GM21825 (cell line): ENCODE results near the gene ADGRG1.
"Not testable (repeated sequence)": the region's sequence is repeated elsewhere in the genome, so short reads cannot be mapped to it uniquely, and the experiment has no call there.

Source experiments
- ATAC-seq: cut with Tn5 transposase; IDR thresholded peaks from one replicate; pipeline ENCODE4 v1.9.1; 2021; ENCODE audit warnings: mild to moderate bottlenecking, moderate library complexity; ENCODE audit not compliant: unreplicated experiment

The ADGRG1 gene

GRCh38 chr16:57628008-57628781, at the start of gene ADGRG1:
TSS of gene ADGRG1 (plus strand) at chr16:57628630. CDS start at chr16:57650288, 21,658 bp downstream.
- no peak for ATAC-seq

DNA sequence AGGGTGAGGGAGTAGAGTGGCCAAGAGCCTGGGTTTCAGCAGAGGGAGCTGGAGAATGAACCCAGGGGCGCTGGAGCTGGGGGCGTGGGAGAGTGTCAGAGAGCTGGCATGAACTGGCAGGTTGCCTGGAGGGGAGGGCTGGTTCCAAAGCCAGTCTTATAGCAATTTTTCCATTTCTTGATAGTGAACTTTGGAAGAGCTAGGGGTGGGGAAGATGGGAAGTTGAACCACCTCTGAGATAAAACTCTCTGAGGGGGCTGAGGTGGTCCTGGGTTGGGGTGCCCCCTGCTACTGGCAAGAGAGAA, 49.1 kb upstream of the ADGRG1 start:
- no peak for ATAC-seq

DNA sequence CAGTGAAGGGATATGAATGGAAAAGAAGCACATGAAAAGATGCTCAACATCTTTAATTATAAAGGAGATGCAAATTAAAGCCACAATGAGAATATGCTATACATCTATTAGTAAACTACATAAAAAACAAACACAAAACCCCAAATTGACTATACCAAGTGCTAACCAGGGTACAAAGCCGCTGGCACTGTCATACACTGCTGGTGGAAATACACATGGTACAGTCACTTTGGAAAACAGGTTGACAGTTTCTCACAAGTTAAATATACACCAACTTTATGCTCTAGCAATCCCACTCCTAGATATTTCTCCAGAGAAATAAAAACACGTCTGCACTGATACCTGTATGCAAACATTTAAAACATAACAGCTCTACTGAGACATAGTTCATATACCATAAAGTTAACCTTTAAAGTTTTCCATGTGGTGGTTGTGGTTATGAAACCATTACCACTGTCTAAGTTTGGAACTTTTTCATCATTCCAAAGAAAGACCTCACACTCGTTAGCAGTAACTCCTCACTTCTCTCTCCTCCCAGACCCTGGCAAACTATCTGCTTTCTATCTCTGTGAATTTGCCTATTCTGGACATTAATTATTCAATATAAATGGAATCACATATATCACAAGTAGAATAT, 43.3 kb upstream of the ADGRG1 start:
- no peak for ATAC-seq

DNA sequence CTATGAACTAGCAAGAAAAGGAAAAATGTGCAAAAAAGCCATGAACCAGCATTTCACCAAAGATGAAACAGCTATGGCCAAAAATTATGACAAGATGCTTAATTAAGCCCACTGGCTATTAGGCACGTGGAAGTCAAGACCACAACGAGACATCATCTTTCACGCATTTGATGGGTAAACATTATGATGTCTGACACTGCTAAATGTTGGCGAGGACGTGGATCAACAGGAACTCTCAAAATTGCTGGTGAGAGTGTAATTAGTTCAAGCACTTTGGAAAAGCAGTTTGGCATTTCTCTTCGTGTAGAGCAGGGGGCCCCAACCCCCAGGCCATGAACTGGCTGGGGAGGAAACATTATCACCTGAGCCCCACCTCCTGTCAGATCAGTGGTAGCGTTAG, 39.6 kb upstream of the ADGRG1 start:
- ATAC-seq: no peak

DNA sequence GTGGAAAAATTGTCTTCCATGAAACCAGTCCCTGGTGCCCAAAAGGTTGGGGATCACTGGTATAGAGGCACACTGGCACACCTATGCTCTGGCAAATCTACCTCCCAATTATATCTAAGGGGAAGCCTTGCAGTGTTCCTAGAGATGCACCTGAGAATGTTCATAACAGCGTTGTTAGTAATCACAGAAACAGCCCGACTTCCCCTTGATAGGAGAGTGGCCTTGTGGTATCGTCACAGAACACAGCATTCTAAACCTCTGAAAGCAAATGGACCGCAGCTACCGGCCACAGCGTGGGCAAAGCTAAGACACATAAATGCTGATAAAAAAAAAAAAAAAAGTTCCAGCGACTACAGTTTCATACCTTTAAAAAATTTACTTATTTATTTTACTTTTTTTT, 39.1 kb upstream of the ADGRG1 start:
- ATAC-seq: no peak

GRCh38 chr16:57590654-57591085, 37.8 kb upstream of the ADGRG1 start:
- ATAC-seq: peak; percentile 4

GRCh38 chr16:57591086-57591869, 37.2 kb upstream of the ADGRG1 start:
- ATAC-seq: peak; percentile 62

GRCh38 chr16:57591870-57592485, 36.5 kb upstream of the ADGRG1 start:
- no peak for ATAC-seq

DNA sequence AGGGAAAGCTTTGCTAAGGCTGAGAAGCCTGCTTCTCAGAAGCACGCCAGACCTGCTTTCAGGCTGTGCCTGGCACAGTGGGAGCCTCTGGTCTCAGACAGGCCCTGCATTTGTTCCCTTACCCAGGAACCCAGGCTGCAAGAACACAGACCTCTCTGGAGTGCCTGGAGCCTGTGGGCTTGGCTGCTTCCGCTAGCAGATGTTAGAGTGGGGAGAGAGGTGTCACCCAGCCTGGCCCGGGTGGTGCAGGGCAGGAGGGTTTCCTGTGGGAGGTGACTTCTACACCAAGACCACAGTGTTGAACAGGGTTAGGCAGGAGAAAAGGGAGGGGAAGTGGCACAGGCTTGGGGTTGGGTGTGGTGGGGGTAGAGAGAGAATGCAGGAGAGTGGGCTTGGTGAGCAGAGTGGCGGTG, 35.8 kb upstream of the ADGRG1 start:
- no peak for ATAC-seq

DNA sequence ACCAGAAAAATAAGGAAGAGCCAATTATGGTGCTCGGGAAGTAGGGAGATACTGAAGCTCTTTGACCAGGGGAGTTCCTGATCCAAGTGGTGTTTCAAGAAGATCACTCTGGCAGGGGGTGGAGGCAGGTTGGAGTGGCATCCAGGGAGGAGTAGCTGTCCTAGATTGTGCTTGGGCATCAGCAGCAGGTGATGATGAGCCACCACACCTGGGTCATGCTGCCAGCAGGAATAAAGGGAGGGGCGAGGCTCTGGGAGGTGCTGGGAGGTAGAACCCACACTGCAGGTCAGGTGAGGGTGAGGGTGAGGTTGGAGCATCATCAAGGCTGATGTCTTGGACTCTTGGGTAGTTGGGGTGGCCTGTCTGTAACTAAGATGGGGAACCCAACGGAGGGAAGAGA, 35.4 kb upstream of the ADGRG1 start:
- ATAC-seq: no peak

GRCh38 chr16:57593990-57594389, 34.4 kb upstream of the ADGRG1 start:
- no peak for ATAC-seq

DNA sequence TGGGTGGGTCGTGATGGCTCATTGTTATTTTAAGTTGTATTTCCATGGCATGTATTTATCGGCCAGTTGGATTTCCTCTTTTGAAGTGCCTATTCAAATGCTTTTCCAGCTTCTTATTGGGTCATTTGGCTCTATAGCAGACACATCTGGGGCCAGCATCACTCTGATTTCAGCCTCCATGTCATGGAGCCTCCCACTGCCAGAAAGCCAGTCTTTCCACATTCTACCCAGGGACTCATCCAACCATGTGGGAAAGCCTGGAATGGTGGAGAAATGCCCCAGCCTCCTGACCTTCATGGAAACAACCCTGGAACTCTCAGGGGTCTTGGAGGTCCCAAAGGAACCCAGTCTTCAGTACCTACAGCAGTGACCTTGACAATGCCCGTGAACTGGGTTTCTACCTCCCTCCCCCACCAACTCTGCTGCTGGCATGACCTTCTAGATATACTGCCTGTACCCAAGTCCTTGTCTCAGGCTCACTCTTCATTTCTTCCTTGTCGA, 33.8 kb upstream of the ADGRG1 start:
- no peak for ATAC-seq

- not testable (repeated sequence) for ATAC-seq
These were observed 32.2 kb upstream of the ADGRG1 start for GRCh38 chr16:57596234-57596633.

DNA sequence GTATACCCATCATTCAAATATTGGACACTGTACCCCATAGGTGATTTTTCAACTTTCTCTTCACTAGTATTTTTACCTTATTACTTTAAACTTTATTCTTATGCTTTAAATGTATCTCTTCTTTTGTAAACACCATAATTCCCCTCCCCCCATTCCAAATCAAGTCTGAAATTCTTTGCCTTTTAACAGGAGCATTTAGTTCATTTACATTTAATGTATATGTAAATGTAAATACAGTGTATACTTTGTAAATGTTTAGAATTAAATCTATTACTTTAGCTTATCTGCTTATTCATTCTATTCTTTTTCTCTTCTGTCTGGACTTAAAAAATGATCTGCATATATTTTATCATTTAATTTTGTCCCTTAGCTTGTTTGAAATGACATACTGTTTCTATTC, 30.0 kb upstream of the ADGRG1 start:
- no peak for ATAC-seq

- ATAC-seq: no peak
These were observed 28.2 kb upstream of the ADGRG1 start for GRCh38 chr16:57600048-57600835.

DNA sequence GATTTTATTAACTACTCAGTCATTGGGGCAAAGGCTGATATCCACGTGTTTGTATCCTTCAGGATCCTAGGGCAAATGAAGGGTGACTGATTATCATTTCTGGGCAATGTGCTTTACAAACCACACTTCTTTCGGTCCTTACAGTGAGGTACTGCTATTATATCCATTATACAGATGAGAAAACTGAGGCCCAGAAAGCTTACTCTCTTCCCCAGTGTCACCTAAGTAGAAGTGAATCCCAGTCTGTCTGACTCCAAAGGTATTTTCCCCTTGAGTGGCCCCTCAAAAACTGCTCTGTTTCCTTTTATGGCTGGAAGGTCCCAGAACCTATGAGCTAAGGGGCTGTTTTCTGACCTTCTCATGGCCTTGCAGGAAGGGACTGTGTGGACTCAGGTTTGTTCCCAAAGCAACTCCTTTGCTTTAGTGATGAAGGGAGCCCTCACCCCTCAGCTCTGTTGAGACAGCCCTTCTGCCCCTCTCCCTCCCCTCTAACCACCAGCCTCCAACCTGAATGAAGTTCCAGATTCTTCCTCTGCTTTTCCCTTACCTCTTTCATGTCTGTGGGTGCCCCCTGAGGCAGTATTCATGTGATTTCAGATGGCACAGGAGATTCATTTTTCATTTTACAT, 27.4 kb upstream of the ADGRG1 start:
- no peak for ATAC-seq

GRCh38 chr16:57601801-57602478, 26.5 kb upstream of the ADGRG1 start:
- peak; percentile 74 for ATAC-seq

- ATAC-seq: no peak
These were observed 25.1 kb upstream of the ADGRG1 start for GRCh38 chr16:57603115-57604024.
